Measurements from ENCODE around the gene BRICD5. TPM values are rescaled to one million over a fixed set of nuclear protein-coding genes. Genes with fewer than 3 reads are reported as not detected.

Gene BRICD5
- total and polyA plus RNA-seq, 8 donors = 2.6 to 78.8 (median 9.7) TPM

- TF ChIP-seq EP300 (IDR thresholded peaks at IDR 0.05) = no peak
- intact Hi-C loops (cut with DNase I; ENCODE audit: low total_unique reads) = loop anchor here (10.0 kb wide), 1 partner anchor 52 kb away; the partner anchor contains the start of gene MLST8
- no peak overlapping the region for H3K27ac ChIP-seq
- no peak for DNase-seq
- H3K9me3 ChIP-seq = no peaks in the 10 kb centered on the region
- H3K36me3 ChIP-seq = peaks cover 80 to 93% (median 92%) of the 10 kb centered on the region in 4 donors
- no peak overlapping the region for H3K4me3 ChIP-seq
- peaks cover 6 to 13% (median 11%) of the 10 kb centered on the region in 4 donors for H3K4me1 ChIP-seq
- H3K27me3 ChIP-seq = no peaks in the 10 kb centered on the region
- 86 to 89% (median 88%) methylated on average over 12 of the region's 12 CpGs for WGBS, 5 donors
These were observed 46.0 kb upstream of the BRICD5 start for GRCh38 chr16:2256531-2257140.

- intact Hi-C loops (cut with DNase I; ENCODE audit: low total_unique reads) = loop anchor here (10.0 kb wide), 1 partner anchor 48 kb away; the partner anchor contains the start of gene MLST8
- Histone ChIP-seq H3K4me1 (peaks cover 15 to 36% (median 28%) of the 10 kb centered on the region in 4 donors), H3K27me3 (no peaks in the 10 kb centered on the region), H3K9me3 (no peaks in the 10 kb centered on the region), H3K4me3 (no peak overlapping the region), H3K36me3 (peaks cover 55 to 64% (median 59%) of the 10 kb centered on the region in 4 donors), H3K27ac (no peak overlapping the region)
- no peak for DNase-seq
- WGBS, 5 donors = 82 to 89% (median 88%) methylated on average over 11 of the region's 11 CpGs
- TF ChIP-seq, protein P1, sequence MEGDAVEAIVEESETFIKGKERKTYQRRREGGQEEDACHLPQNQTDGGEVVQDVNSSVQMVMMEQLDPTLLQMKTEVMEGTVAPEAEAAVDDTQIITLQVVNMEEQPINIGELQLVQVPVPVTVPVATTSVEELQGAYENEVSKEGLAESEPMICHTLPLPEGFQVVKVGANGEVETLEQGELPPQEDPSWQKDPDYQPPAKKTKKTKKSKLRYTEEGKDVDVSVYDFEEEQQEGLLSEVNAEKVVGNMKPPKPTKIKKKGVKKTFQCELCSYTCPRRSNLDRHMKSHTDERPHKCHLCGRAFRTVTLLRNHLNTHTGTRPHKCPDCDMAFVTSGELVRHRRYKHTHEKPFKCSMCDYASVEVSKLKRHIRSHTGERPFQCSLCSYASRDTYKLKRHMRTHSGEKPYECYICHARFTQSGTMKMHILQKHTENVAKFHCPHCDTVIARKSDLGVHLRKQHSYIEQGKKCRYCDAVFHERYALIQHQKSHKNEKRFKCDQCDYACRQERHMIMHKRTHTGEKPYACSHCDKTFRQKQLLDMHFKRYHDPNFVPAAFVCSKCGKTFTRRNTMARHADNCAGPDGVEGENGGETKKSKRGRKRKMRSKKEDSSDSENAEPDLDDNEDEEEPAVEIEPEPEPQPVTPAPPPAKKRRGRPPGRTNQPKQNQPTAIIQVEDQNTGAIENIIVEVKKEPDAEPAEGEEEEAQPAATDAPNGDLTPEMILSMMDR (IDR thresholded peaks at IDR 0.05) = no peak
- TF ChIP-seq POLR2A (IDR thresholded peaks at IDR 0.05) (no peak), EP300 (IDR thresholded peaks at IDR 0.05) (no peak), POLR2AphosphoS5 (IDR thresholded peaks at IDR 0.05) (no peak)
These were observed 42.6 kb upstream of the BRICD5 start for GRCh38 chr16:2253293-2253692.

DNA sequence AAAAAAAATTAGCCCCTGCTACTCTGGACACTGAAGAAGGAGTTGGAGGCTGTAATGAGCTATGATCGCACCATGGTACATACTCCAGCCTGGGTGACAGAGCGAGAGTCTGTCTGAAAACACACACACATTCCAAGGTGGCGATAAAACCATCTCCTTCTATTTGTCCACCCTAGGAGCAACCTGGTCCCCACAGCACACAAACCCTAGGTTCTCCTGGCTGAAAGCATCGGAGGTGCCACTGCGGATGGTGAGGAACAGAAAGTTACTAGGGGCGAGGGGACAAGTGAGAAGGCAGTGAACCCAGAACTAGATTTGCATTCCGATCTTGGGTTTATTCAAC is 42.1 kb upstream of the BRICD5 start:
- Histone ChIP-seq H3K4me1 (peaks cover 15 to 36% (median 29%) of the 10 kb centered on the region in 4 donors), H3K27me3 (no peaks in the 10 kb centered on the region), H3K27ac (peak overlapping the region in 1 of 5 donors; percentile 93), H3K36me3 (peaks cover 50 to 58% (median 54%) of the 10 kb centered on the region in 4 donors), H3K9me3 (no peaks in the 10 kb centered on the region), H3K4me3 (no peak overlapping the region)
- DNase-seq = no peak
- intact Hi-C loops (cut with DNase I; ENCODE audit: low total_unique reads) = loop anchor here (10.0 kb wide), 1 partner anchor 48 kb away; the partner anchor contains the start of gene MLST8
- 91 to 93% (median 91%) methylated on average over 7 of the region's 7 CpGs for WGBS, 5 donors
- TF ChIP-seq, protein P1 (IDR thresholded peaks at IDR 0.05) = no peak
- no peak for TF ChIP-seq POLR2AphosphoS5 (IDR thresholded peaks at IDR 0.05)
- TF ChIP-seq POLR2A (IDR thresholded peaks at IDR 0.05) = no peak
- TF ChIP-seq EP300 (IDR thresholded peaks at IDR 0.05) = no peak

DNA sequence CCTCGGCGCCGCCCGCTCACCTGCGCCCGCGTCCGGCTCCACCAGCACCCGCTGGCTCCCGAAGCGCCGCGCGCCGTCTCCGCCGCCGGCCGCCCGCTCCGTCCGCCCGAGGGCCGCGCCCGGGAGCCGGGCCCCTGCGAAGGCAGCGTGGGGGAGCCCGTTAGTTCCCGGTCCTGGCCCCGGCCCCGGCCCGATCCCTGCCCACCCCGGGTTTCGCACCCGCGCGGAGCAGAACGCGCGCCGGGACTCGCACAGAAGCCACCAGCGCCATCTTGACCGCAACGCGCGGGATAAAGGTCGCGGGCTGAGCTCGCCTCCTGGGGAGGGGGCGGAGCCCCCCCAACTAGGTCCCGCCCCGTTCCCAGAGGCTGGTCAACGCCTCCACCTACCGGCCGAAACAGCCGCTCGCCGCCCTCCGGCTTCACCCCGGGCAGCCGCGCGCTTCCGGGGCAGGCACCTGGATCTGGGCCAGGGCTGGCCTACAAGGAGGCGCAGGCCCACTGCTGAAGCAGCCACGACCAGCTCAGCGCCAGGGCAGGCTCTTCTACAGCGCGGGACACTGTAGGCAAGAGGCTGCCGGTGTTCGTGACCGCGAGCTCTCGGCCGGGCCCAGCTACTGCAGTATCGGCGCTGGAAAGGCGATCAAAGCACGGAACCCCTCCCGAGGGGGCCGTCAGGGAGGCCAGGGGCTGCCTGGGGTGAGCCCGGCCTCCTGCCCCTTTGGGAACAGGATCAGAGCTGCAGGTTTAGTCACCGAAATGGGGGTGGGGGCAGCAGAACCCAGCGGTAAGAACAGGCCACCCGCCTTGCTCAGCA is 40.8 kb upstream of the BRICD5 start, which contains the start of gene ECI1:
Gene ECI1, minus strand, starts transcription at position 292 of the 816 bp plus-strand sequence. Its CDS starts 21 bp downstream, at position 271.
- DNase-seq = peak; percentile 98
- peak within 1 kb of the TSS; percentile 88 to 99 (median 93) for H3K27ac ChIP-seq
- no peaks in the 10 kb centered on the region for H3K27me3 ChIP-seq
- H3K36me3 ChIP-seq = peaks cover 42 to 53% (median 49%) of the 10 kb centered on the region in 4 donors
- no peaks in the 10 kb centered on the region for H3K9me3 ChIP-seq
- H3K4me3 ChIP-seq = peak within 1 kb of the TSS; percentile 67 to 75 (median 71)
- 1 to 4% (median 1%) methylated on average over 18 to 88 of the region's 88 CpGs for WGBS, 5 donors
- peaks cover 15 to 36% (median 29%) of the 10 kb centered on the region in 4 donors for H3K4me1 ChIP-seq
- intact Hi-C loops (cut with DNase I; ENCODE audit: low total_unique reads) = loop anchor here (10.0 kb wide), 1 partner anchor 47 kb away; the partner anchor contains the start of gene MLST8
- TF ChIP-seq, protein P1 (IDR thresholded peaks at IDR 0.05) = peak in 6 of 7 experiments; percentile 10 to 83 (median 70)
- TF ChIP-seq POLR2AphosphoS5 (IDR thresholded peaks at IDR 0.05) (peak; percentile 79 to 95 (median 87)), POLR2A (IDR thresholded peaks at IDR 0.05) (peak in 1 of 4 donors; percentile 36), EP300 (IDR thresholded peaks at IDR 0.05) (no peak)
